ENCODE results near the gene PDIA2. TPM values are rescaled to one million over a fixed set of nuclear protein-coding genes. Genes with fewer than 3 reads are reported as not detected.

The PDIA2 gene
- polyA plus RNA-seq, 1 of the 3 experiments (the other 2 are of a cell fraction): 1.7 TPM

DNA sequence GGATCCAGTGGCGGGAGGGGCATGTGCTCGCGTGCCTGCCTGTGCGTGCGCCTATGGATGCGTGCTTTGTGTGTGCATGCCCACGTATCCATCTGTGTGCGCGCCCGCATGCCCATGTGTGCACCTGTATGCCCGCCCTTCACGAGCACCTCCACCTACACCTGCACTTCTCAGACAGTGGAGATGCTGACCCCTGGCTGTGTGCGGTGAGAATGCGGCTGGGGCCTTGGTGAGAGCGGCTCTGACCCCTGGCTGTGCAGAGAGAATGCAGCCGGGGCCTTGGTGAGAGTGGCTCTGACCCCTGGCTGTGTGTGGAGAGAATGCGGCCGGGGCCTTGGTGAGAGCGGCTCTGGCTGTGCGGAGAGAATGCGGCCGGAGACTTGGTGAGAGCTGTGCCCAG, 35.7 kb downstream of the PDIA2 start:
- POLR2A ChIA-PET: no interaction called here
- H4K20me1 ChIP-seq (ENCODE audit: insufficient read depth): peaks cover 72% of the 10 kb centered on the region
- peaks cover 69% of the 10 kb centered on the region for H3K79me2 ChIP-seq (ENCODE audit: insufficient read depth)

DNA sequence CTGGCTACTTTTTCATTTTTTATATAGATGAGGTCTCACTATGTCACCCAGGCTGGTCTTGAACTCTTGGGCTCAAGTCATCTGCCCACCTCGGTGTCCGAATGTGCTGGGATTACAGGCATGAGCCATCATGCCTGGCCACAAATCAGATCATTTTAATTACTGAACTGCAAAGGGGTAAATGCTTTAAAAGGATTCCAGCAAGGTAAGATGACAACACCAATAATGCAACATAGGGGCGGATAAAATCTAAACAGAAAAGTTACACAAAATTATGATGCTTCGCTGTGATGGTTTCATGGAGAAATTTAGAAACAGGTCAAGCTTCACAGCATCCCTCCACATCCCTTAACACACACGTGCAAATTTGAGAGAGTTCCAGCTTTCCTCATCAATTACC, 37.2 kb downstream of the PDIA2 start:
- Histone ChIP-seq H3K27ac (ENCODE audit: low read depth in 2 of 2, low read length in 1 of 2) (no peak overlapping the region), H3K27me3 (ENCODE audit: insufficient read depth) (no peaks in the 10 kb centered on the region), H3F3A (replicated peaks; ENCODE audit: insufficient read depth) (no peaks in the 10 kb centered on the region), H3K4me1 (ENCODE audit: control insufficient read depth in 1 of 2, insufficient read depth in 2 of 2, low read depth in 1 of 2, low read length in 1 of 2) (peaks cover 0 to 15% of the 10 kb centered on the region in 2 experiments; a peak in 1 of 4 replicates), H3K4me2 (no peak overlapping the region), H3K4me3 (ENCODE audit: low read depth in 2 of 2, low read length in 1 of 2) (no peak overlapping the region), H2AFZ (ENCODE audit: low read depth) (no peak overlapping the region), H3K9me3 (no peaks in the 10 kb centered on the region), H3K79me2 (ENCODE audit: insufficient read depth) (peaks cover 76% of the 10 kb centered on the region), H3K9ac (no peak overlapping the region), H3K36me3 (replicated peaks in 1 of 2; ENCODE audit: control insufficient read depth in 1 of 2, insufficient read depth in 2 of 2, low read length in 1 of 2) (peaks cover 0 to 4% of the 10 kb centered on the region in 2 experiments), H3K9me2 (no peaks in the 10 kb centered on the region), H4K20me1 (ENCODE audit: insufficient read depth) (peaks cover 82% of the 10 kb centered on the region)
- CTCF ChIA-PET: no interaction called here
- WGBS (ENCODE audit: low lambda C conversion rate): 96% methylated on average over 5 of the region's 5 CpGs
- DNase-seq: no peak
- POLR2A ChIA-PET: no interaction called here
- TF ChIP-seq EP300 (IDR thresholded peaks at IDR 0.05; ENCODE audit: borderline replicate concordance in 1 of 2, low read depth in 1 of 2, low read length in 1 of 2) (no peak), ELF1 (IDR thresholded peaks at IDR 0.05) (no peak), YY1 (IDR thresholded peaks at IDR 0.05; ENCODE audit: low read depth) (no peak)
- TF ChIP-seq, protein P1, sequence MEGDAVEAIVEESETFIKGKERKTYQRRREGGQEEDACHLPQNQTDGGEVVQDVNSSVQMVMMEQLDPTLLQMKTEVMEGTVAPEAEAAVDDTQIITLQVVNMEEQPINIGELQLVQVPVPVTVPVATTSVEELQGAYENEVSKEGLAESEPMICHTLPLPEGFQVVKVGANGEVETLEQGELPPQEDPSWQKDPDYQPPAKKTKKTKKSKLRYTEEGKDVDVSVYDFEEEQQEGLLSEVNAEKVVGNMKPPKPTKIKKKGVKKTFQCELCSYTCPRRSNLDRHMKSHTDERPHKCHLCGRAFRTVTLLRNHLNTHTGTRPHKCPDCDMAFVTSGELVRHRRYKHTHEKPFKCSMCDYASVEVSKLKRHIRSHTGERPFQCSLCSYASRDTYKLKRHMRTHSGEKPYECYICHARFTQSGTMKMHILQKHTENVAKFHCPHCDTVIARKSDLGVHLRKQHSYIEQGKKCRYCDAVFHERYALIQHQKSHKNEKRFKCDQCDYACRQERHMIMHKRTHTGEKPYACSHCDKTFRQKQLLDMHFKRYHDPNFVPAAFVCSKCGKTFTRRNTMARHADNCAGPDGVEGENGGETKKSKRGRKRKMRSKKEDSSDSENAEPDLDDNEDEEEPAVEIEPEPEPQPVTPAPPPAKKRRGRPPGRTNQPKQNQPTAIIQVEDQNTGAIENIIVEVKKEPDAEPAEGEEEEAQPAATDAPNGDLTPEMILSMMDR (IDR thresholded peaks at IDR 0.05): no peak

More for the DNA sequence above, 35.7 kb downstream of the PDIA2 start:
- Histone ChIP-seq H3K4me1 (ENCODE audit: control insufficient read depth in 1 of 2, insufficient read depth in 2 of 2, low read depth in 1 of 2, low read length in 1 of 2) (peaks cover 0 to 25% of the 10 kb centered on the region in 2 experiments; a peak in 1 of 4 replicates), H3K36me3 (replicated peaks in 1 of 2; ENCODE audit: control insufficient read depth in 1 of 2, insufficient read depth in 2 of 2, low read length in 1 of 2) (peaks cover 0 to 15% of the 10 kb centered on the region in 2 experiments), H3K4me3 (ENCODE audit: low read depth in 2 of 2, low read length in 1 of 2) (no peak overlapping the region; a peak in 1 of 4 replicates), H3K4me2 (no peak overlapping the region), H2AFZ (ENCODE audit: low read depth) (no peak overlapping the region), H3K9me2 (no peaks in the 10 kb centered on the region), H3K9ac (no peak overlapping the region), H3F3A (replicated peaks; ENCODE audit: insufficient read depth) (no peaks in the 10 kb centered on the region), H3K27ac (ENCODE audit: low read depth in 2 of 2, low read length in 1 of 2) (no peak overlapping the region), H3K9me3 (no peaks in the 10 kb centered on the region), H3K27me3 (ENCODE audit: insufficient read depth) (no peaks in the 10 kb centered on the region)
- CTCF ChIA-PET: interaction anchor here (1.3 kb wide), 1 partner anchor 13 kb away, joined by 4 read pairs; no protein-coding TSS in a partner anchor
- DNase-seq: peak; percentile 58
- 92% methylated on average over 15 of the region's 22 CpGs for WGBS (ENCODE audit: low lambda C conversion rate)
- TF ChIP-seq GABPA (IDR thresholded peaks at IDR 0.05; ENCODE audit: low read depth): no peak
- no peak for TF ChIP-seq SMC3 (IDR thresholded peaks at IDR 0.05; ENCODE audit: low read depth, low read length)
- no peak for TF ChIP-seq EP300 (IDR thresholded peaks at IDR 0.05; ENCODE audit: borderline replicate concordance in 1 of 2, low read depth in 1 of 2, low read length in 1 of 2)
- TF ChIP-seq, protein P2, sequence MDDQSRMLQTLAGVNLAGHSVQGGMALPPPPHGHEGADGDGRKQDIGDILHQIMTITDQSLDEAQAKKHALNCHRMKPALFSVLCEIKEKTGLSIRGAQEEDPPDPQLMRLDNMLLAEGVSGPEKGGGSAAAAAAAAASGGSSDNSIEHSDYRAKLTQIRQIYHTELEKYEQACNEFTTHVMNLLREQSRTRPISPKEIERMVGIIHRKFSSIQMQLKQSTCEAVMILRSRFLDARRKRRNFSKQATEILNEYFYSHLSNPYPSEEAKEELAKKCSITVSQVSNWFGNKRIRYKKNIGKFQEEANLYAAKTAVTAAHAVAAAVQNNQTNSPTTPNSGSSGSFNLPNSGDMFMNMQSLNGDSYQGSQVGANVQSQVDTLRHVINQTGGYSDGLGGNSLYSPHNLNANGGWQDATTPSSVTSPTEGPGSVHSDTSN (IDR thresholded peaks at IDR 0.05): no peak
- TF ChIP-seq, protein P3, sequence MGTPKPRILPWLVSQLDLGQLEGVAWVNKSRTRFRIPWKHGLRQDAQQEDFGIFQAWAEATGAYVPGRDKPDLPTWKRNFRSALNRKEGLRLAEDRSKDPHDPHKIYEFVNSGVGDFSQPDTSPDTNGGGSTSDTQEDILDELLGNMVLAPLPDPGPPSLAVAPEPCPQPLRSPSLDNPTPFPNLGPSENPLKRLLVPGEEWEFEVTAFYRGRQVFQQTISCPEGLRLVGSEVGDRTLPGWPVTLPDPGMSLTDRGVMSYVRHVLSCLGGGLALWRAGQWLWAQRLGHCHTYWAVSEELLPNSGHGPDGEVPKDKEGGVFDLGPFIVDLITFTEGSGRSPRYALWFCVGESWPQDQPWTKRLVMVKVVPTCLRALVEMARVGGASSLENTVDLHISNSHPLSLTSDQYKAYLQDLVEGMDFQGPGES (IDR thresholded peaks at IDR 0.05; ENCODE audit: low read depth, low read length): no peak
- TF ChIP-seq, protein P4, sequence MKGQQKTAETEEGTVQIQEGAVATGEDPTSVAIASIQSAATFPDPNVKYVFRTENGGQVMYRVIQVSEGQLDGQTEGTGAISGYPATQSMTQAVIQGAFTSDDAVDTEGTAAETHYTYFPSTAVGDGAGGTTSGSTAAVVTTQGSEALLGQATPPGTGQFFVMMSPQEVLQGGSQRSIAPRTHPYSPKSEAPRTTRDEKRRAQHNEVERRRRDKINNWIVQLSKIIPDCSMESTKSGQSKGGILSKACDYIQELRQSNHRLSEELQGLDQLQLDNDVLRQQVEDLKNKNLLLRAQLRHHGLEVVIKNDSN (IDR thresholded peaks at IDR 0.05; ENCODE audit: borderline replicate concordance, low read depth): no peak
- TF ChIP-seq ELF1 (IDR thresholded peaks at IDR 0.05): no peak
- no peak for TF ChIP-seq RAD21 (IDR thresholded peaks at IDR 0.05; ENCODE audit: low read length)
